Stomach (tissue), 9 donors: Measurements from ENCODE around the gene PARP1. TPM values are rescaled to one million over a fixed set of nuclear protein-coding genes. Genes with fewer than 3 reads are reported as not detected.

Experiments
- DNase-seq, 2 donors: peaks; one replicate each; pipeline versions ENCODE4 v3.0.0 to v3.0.0-alpha.2; 2013 to 2019
- H3K27ac ChIP-seq, 5 donors: fragments of 200-600 bp in 4 of 5; sonication (generic) in 4 of 5; one replicate each; pipeline ENCODE4 v1.5.1; 2013 to 2019; ENCODE audit warnings: mild to moderate bottlenecking in 1 of 5, moderate library complexity in 1 of 5
- H3K27me3 ChIP-seq, 3 donors: fragments of 200-600 bp; sonication (generic); one replicate each; pipeline ENCODE4 v1.5.1; 2017 to 2019; ENCODE audit warnings: mixed run types in 1 of 3
- H3K36me3 ChIP-seq, 4 donors: fragments of 200-600 bp; sonication (generic); 1 replicate in 3 of 4; 2 replicates in 1 of 4; pipeline ENCODE4 v1.5.1; 2016 to 2019
- H3K4me1 ChIP-seq, 4 donors: fragments of 200-600 bp; sonication (generic); one replicate each; pipeline ENCODE4 v1.5.1; 2016 to 2019
- H3K4me3 ChIP-seq, 4 donors: fragments of 200-600 bp; sonication (generic) in 3 of 4; one replicate each; pipeline ENCODE4 v1.5.1; 2016 to 2019; ENCODE audit warnings: mild to moderate bottlenecking in 1 of 4
- H3K9me3 ChIP-seq, 4 donors: fragments of 200-600 bp; sonication (generic); one replicate each; pipeline ENCODE4 v1.5.1; 2016 to 2019
- EP300 ChIP-seq: sonication (generic); formaldehyde crosslinking; IDR thresholded peaks from one replicate; pipeline ENCODE4 v1.6.1; 2017; ENCODE audit warnings: antibody characterized with exemption
- POLR2A ChIP-seq, 4 donors: fragments of 450-650 bp; IDR thresholded peaks; one replicate each; pipeline ENCODE4 v1.6.1; 2016; ENCODE audit warnings: antibody characterized with exemption in 4 of 4, control low read depth in 2 of 4, mild to moderate bottlenecking in 1 of 4, moderate library complexity in 1 of 4
- POLR2AphosphoS5 ChIP-seq, 3 donors: sonication (generic); formaldehyde crosslinking; IDR thresholded peaks; one replicate each; pipeline ENCODE4 v1.6.1; 2016; ENCODE audit warnings: antibody characterized with exemption in 3 of 3
- WGBS, 5 donors: extraction: QIAGEN DNeasy Blood & Tissue Kit in 3 of 5; methylation state at CpG; one replicate each; pipeline versions ENCODE4 v1.1.5 to v1.1.7; 2013 to 2018; 5-methylcytosine and 5-hydroxymethylcytosine counted together
- intact Hi-C: fragments of 100-400 bp; cut with DNase I; formaldehyde crosslinking; loops from one replicate; pipeline ENCODE4 v1.15.1; 2023; ENCODE audit warnings: low total_unique reads
- polyA plus RNA-seq, 3 donors: library from polyadenylated mRNA; stranded (reverse); fragments of 200-250 nt; gene quantifications; one replicate each; pipeline ENCODE4 v1.2.3, GENCODE V29; 2013
- total RNA-seq, 5 donors: library from RNA; depleted of rRNA; stranded (reverse); fragments of >200 nt; gene quantifications; one replicate each; pipeline versions ENCODE4 v1.1.0 to v1.2.3, GENCODE V29; 2014 to 2016
- TF ChIP-seq, protein P1 (sequence below), 7 experiments: fragments of 450-650 bp in 4 of 7; fragments of 200-600 bp in 3 of 7; sonication (generic) in 3 of 7; IDR thresholded peaks; one replicate each; pipeline ENCODE4 v1.5.1; 2016 to 2019; ENCODE audit warnings: antibody characterized with exemption in 7 of 7, control low read depth in 2 of 7, mild to moderate bottlenecking in 1 of 7
- donor health status: healthy with polysubstance abuse.
- donor health status: Bipolar disorder and iron deficiency.
- donor health status: healthy.

The PARP1 gene
- total and polyA plus RNA-seq, 8 donors, result 17.4 to 103 (median 29.1) TPM

DNA sequence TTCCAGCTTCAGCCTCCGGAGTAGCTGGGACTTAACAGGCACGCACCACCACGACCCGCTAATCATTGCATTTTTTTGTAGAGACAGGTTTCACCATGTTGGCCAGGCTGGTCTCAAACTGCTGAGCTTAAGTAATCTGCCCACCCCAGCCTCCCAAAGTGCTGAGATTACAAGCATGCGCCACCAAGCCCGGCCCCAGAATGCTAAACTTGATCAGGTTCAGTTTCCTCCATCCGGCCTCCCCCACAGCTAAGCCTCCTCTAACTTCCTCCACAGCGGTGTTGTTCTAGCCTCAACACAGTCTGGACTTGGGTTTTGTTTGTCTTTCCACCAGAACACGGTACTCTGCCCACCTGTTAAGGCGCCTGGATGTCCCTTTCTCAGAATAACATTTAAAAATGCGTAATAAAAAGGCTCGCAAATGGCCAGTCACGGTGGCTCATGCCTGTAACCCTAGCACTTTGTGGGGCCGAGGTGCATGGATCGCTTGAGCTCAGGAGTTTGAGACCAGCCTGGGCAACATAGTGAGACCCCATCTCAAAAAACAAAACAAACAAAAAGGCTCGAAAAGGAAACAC, 2.4 kb downstream of the PARP1 start:
- no peak for TF ChIP-seq EP300
- H3K27me3 ChIP-seq, result no peaks in the 10 kb centered on the region
- no peaks in the 10 kb centered on the region for H3K9me3 ChIP-seq
- H3K4me1 ChIP-seq, result peaks cover 42 to 73% (median 54%) of the 10 kb centered on the region in 4 donors
- 69 to 77% (median 72%) methylated on average over 16 of the region's 16 CpGs for WGBS, 5 donors
- H3K27ac ChIP-seq, result no peak overlapping the region
- H3K36me3 ChIP-seq, result peaks cover 15 to 26% (median 22%) of the 10 kb centered on the region in 4 donors
- H3K4me3 ChIP-seq, result peak overlapping the region in 1 of 4 donors; percentile 99
- intact Hi-C loops, result no loop called here
- DNase-seq, result no peak

DNA sequence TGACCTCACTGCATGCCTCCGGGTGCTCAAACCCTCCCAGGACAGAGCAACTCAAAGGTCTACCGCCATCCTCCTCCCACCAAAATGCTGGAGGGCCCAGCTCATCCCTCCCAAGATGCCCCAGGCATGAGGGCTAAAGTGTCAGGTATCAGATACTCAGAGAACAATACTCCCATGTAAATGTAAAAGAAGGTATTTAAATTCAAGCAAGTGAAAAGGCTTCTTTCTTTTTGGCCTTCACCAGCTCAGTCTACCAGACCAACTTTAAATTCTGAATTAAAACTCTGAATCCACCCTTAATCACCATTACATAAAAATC, 3.0 kb downstream of the PARP1 start:
- peaks cover 42 to 75% (median 56%) of the 10 kb centered on the region in 4 donors for H3K4me1 ChIP-seq
- H3K9me3 ChIP-seq, result no peaks in the 10 kb centered on the region
- intact Hi-C loops, result no loop called here
- no peak for TF ChIP-seq EP300
- no peak overlapping the region for H3K4me3 ChIP-seq
- H3K27me3 ChIP-seq, result no peaks in the 10 kb centered on the region
- 72 to 81% (median 79%) methylated on average over 2 of the region's 2 CpGs for WGBS, 5 donors
- H3K27ac ChIP-seq, result no peak overlapping the region
- no peak for DNase-seq
- peaks cover 16 to 30% (median 29%) of the 10 kb centered on the region in 4 donors for H3K36me3 ChIP-seq

GRCh38 chr1:226404063-226404903, 3.6 kb downstream of the PARP1 start:
- Histone ChIP-seq H3K27me3 (no peaks in the 10 kb centered on the region), H3K9me3 (no peaks in the 10 kb centered on the region), H3K4me1 (peaks cover 42 to 75% (median 56%) of the 10 kb centered on the region in 4 donors), H3K27ac (peak overlapping the region in 1 of 5 donors; percentile 7), H3K4me3 (no peak overlapping the region), H3K36me3 (peaks cover 21 to 36% (median 34%) of the 10 kb centered on the region in 4 donors)
- intact Hi-C loops, result no loop called here
- no peak for DNase-seq
- WGBS, 5 donors, result 44 to 59% (median 57%) methylated on average over 5 of the region's 5 CpGs
- TF ChIP-seq, protein P1, sequence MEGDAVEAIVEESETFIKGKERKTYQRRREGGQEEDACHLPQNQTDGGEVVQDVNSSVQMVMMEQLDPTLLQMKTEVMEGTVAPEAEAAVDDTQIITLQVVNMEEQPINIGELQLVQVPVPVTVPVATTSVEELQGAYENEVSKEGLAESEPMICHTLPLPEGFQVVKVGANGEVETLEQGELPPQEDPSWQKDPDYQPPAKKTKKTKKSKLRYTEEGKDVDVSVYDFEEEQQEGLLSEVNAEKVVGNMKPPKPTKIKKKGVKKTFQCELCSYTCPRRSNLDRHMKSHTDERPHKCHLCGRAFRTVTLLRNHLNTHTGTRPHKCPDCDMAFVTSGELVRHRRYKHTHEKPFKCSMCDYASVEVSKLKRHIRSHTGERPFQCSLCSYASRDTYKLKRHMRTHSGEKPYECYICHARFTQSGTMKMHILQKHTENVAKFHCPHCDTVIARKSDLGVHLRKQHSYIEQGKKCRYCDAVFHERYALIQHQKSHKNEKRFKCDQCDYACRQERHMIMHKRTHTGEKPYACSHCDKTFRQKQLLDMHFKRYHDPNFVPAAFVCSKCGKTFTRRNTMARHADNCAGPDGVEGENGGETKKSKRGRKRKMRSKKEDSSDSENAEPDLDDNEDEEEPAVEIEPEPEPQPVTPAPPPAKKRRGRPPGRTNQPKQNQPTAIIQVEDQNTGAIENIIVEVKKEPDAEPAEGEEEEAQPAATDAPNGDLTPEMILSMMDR (IDR thresholded peaks at IDR 0.05), result no peak
- no peak for TF ChIP-seq EP300
- TF ChIP-seq POLR2A (IDR thresholded peaks at IDR 0.05), result no peak
- TF ChIP-seq POLR2AphosphoS5 (IDR thresholded peaks at IDR 0.05), result no peak

GRCh38 chr1:226403201-226404034, 4.5 kb downstream of the PARP1 start:
- Histone ChIP-seq H3K27me3 (no peaks in the 10 kb centered on the region), H3K4me3 (no peak overlapping the region), H3K36me3 (peaks cover 27 to 45% (median 43%) of the 10 kb centered on the region in 4 donors), H3K27ac (peak overlapping the region in 1 of 5 donors; percentile 7), H3K9me3 (no peaks in the 10 kb centered on the region), H3K4me1 (peaks cover 42 to 73% (median 56%) of the 10 kb centered on the region in 4 donors)
- WGBS, 5 donors, result 78 to 88% (median 83%) methylated on average over 15 of the region's 15 CpGs
- intact Hi-C loops, result no loop called here
- peak in 1 of 2 donors; percentile 35 for DNase-seq
- TF ChIP-seq POLR2AphosphoS5 (IDR thresholded peaks at IDR 0.05), result no peak
- no peak for TF ChIP-seq EP300
- TF ChIP-seq, protein P1 (IDR thresholded peaks at IDR 0.05), result no peak
- no peak for TF ChIP-seq POLR2A (IDR thresholded peaks at IDR 0.05)

DNA sequence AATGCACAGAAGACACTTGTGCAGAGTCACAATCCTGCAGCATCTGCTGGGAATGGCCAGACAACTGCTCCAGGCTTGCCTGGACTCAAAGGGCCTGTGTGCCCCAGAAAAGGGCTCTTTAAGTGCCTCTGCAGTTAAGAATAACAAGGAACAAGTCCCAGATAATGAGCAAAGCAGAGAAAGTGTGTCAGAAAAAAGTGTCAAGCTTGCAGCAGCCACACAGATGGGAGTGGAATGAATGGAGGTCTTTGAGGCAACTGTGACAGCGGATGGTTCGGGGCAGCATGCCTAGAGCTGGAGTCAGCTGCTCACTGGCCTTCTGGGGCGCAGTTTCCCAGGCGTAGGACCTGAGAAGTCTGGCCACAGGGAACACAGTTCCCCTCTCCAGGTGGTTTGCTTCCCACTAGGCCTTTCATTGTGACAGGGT, 5.1 kb downstream of the PARP1 start:
- peak in 1 of 2 donors; percentile 34 for DNase-seq
- Histone ChIP-seq H3K27me3 (no peaks in the 10 kb centered on the region), H3K4me3 (no peak overlapping the region), H3K36me3 (peaks cover 27 to 50% (median 47%) of the 10 kb centered on the region in 4 donors), H3K4me1 (peaks cover 39 to 71% (median 55%) of the 10 kb centered on the region in 4 donors), H3K9me3 (no peaks in the 10 kb centered on the region), H3K27ac (no peak overlapping the region)
- intact Hi-C loops, result no loop called here
- TF ChIP-seq POLR2AphosphoS5 (IDR thresholded peaks at IDR 0.05), result no peak
- TF ChIP-seq, protein P1 (IDR thresholded peaks at IDR 0.05), result no peak
- TF ChIP-seq EP300, result no peak
- TF ChIP-seq POLR2A (IDR thresholded peaks at IDR 0.05), result no peak
- WGBS, 5 donors, result 86 to 93% (median 88%) methylated on average over 4 of the region's 4 CpGs
